ENCODE measurements around the gene TRAF3.

DNA sequence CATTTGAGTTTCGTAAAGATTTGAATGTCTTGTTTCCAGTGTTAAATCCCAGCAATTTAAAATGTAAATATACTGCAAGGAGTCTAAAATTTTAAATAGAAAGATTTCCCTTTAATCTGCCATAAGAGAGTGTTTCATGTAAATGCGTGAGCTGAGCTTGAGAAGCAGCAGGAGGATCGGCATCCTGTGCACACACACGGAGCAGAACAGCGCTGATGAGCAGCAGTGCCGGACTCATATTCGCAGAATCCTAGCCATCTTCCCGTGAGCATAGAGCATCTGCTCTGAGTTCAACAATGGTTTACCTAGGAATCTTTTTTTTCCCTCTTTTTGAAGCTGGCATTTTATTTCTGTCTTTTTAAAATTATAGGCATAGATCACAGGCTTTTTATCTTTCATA, 115.4 kb downstream of the TRAF3 start:
- TF ChIP-seq TCF12 (IDR thresholded peaks at IDR 0.05) (no peak), FOXM1 (IDR thresholded peaks at IDR 0.05; ENCODE audit: low read depth) (no peak)
- TF ChIP-seq, protein P1, sequence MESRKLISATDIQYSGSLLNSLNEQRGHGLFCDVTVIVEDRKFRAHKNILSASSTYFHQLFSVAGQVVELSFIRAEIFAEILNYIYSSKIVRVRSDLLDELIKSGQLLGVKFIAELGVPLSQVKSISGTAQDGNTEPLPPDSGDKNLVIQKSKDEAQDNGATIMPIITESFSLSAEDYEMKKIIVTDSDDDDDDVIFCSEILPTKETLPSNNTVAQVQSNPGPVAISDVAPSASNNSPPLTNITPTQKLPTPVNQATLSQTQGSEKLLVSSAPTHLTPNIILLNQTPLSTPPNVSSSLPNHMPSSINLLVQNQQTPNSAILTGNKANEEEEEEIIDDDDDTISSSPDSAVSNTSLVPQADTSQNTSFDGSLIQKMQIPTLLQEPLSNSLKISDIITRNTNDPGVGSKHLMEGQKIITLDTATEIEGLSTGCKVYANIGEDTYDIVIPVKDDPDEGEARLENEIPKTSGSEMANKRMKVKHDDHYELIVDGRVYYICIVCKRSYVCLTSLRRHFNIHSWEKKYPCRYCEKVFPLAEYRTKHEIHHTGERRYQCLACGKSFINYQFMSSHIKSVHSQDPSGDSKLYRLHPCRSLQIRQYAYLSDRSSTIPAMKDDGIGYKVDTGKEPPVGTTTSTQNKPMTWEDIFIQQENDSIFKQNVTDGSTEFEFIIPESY (IDR thresholded peaks at IDR 0.05; ENCODE audit: borderline replicate concordance, low read depth): no peak
- TF ChIP-seq, protein P2, sequence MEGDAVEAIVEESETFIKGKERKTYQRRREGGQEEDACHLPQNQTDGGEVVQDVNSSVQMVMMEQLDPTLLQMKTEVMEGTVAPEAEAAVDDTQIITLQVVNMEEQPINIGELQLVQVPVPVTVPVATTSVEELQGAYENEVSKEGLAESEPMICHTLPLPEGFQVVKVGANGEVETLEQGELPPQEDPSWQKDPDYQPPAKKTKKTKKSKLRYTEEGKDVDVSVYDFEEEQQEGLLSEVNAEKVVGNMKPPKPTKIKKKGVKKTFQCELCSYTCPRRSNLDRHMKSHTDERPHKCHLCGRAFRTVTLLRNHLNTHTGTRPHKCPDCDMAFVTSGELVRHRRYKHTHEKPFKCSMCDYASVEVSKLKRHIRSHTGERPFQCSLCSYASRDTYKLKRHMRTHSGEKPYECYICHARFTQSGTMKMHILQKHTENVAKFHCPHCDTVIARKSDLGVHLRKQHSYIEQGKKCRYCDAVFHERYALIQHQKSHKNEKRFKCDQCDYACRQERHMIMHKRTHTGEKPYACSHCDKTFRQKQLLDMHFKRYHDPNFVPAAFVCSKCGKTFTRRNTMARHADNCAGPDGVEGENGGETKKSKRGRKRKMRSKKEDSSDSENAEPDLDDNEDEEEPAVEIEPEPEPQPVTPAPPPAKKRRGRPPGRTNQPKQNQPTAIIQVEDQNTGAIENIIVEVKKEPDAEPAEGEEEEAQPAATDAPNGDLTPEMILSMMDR (IDR thresholded peaks at IDR 0.05): no peak

All from SK-N-SH (cell line).